Right lobe of liver (tissue), 6 donors: ENCODE measurements around the gene PGS1. TPM values are rescaled to one million over a fixed set of nuclear protein-coding genes. Genes with fewer than 3 reads are reported as not detected.

Source experiments
- ATAC-seq, 4 donors: fragments of 200-7000 bp; cut with Tn5 transposase; one replicate each; pipeline ENCODE4 v1.9.1; 2020; ENCODE audit warnings: mild to moderate bottlenecking in 4 of 4, moderate library complexity in 4 of 4
- DNase-seq, 3 donors: peaks; one replicate each; pipeline ENCODE4 v3.0.0-alpha.2; 2020
- H3K27ac ChIP-seq, 3 donors: fragments of 200-600 bp; one replicate each; pipeline ENCODE4 v1.8.0; 2022
- H3K27me3 ChIP-seq, 2 donors: fragments of 200-600 bp; one replicate each; pipeline ENCODE4 v1.8.0; 2022
- H3K36me3 ChIP-seq, 4 donors: fragments of 200-600 bp; sonication (generic) in 1 of 4; one replicate each; pipeline versions ENCODE4 v1.5.1 to v1.8.0; 2017 to 2022; ENCODE audit warnings: control low read depth in 1 of 4
- H3K4me1 ChIP-seq, 4 donors: fragments of 200-600 bp; sonication (generic) in 1 of 4; one replicate each; pipeline versions ENCODE4 v1.5.1 to v1.8.0; 2017 to 2022; ENCODE audit warnings: control low read depth in 1 of 4
- H3K4me3 ChIP-seq, 3 donors: fragments of 200-600 bp; one replicate each; pipeline ENCODE4 v1.8.0; 2022
- H3K9me3 ChIP-seq, 4 donors: fragments of 200-600 bp; sonication (generic) in 1 of 4; one replicate each; pipeline versions ENCODE4 v1.5.1 to v1.8.0; 2017 to 2022; ENCODE audit warnings: control low read depth in 1 of 4
- POLR2A ChIP-seq: fragments of 450-650 bp; IDR thresholded peaks from one replicate; pipeline ENCODE4 v1.6.1; 2017; ENCODE audit warnings: antibody characterized with exemption, mild to moderate bottlenecking
- WGBS: methylation state at CpG from one replicate; pipeline ENCODE4 v1.1.6; 2018; ENCODE audit warnings: low coverage, low lambda C conversion rate; ENCODE audit not compliant: insufficient coverage; ENCODE audit errors: missing lambda C conversion rate; 5-methylcytosine and 5-hydroxymethylcytosine counted together
- intact Hi-C, 2 donors: fragments of 100-400 bp; cut with DNase I; formaldehyde crosslinking; loops; one replicate each; pipeline versions ENCODE4 v1.11.2 to v1.14.1; 2022
- total RNA-seq, 6 experiments: library from RNA; depleted of rRNA in 2 of 6; stranded (reverse); fragments of >200 nt in 2 of 6; fragmentation: NEBNext Ultra II Directional in 3 of 6; extraction: Animal tissue kit (Norgen Biotek cat#: 25700) in 3 of 6; gene quantifications; one replicate each; pipeline versions ENCODE4 v1.1.0 to v1.2.4, GENCODE V29; 2016 to 2023
- TF ChIP-seq, protein P1 (sequence below), 4 donors: fragments of 200-600 bp in 3 of 4; fragments of 450-650 bp in 1 of 4; IDR thresholded peaks; one replicate each; pipeline versions ENCODE4 v1.5.1 to v1.8.0; 2016 to 2022; ENCODE audit warnings: antibody characterized with exemption in 4 of 4, mild to moderate bottlenecking in 2 of 4
- donor health status: DM: no; HTN: yes; CAD: no.
- donor health status: DM: no; HTN: no; CAD: no.
- donor health status: DM: no; HTN: no; CAD: no.
- donor health status: DM: no; HTN: yes; CAD: no.
- donor health status: DM: no; HTN: yes; CAD: no.

PGS1 gene
- total RNA-seq, 6 experiments from 2014 or later = 8.8 to 17.5 (median 13.4) TPM

DNA sequence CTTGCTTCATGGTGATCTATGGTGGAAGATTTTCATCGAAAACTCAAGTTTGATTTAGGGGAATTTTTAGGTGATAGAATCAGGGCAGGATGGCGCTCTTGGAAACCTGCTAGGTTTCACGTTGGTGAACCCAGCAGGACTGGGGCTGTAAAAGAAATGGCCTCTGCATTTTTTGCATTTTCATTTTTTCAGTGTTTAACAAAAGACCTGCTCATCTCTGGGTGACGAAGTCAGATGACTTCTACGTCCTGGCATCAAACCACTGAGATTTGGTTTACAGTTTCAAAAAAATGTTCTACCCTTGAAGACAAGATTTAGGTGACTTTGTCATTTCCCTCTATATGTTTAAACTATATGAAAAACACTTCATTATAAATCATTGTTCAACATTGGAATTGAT, 1.9 kb downstream of the PGS1 start:
- Histone ChIP-seq H3K27me3 (no peaks in the 10 kb centered on the region), H3K4me3 (no peak overlapping the region), H3K4me1 (peaks cover 0 to 38% (median 13%) of the 10 kb centered on the region in 4 donors), H3K27ac (peak overlapping the region in 1 of 3 donors; percentile 88), H3K36me3 (no peaks in the 10 kb centered on the region), H3K9me3 (no peaks in the 10 kb centered on the region)
- no peak for ATAC-seq
- no peak for TF ChIP-seq POLR2A
- TF ChIP-seq, protein P1, sequence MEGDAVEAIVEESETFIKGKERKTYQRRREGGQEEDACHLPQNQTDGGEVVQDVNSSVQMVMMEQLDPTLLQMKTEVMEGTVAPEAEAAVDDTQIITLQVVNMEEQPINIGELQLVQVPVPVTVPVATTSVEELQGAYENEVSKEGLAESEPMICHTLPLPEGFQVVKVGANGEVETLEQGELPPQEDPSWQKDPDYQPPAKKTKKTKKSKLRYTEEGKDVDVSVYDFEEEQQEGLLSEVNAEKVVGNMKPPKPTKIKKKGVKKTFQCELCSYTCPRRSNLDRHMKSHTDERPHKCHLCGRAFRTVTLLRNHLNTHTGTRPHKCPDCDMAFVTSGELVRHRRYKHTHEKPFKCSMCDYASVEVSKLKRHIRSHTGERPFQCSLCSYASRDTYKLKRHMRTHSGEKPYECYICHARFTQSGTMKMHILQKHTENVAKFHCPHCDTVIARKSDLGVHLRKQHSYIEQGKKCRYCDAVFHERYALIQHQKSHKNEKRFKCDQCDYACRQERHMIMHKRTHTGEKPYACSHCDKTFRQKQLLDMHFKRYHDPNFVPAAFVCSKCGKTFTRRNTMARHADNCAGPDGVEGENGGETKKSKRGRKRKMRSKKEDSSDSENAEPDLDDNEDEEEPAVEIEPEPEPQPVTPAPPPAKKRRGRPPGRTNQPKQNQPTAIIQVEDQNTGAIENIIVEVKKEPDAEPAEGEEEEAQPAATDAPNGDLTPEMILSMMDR (IDR thresholded peaks at IDR 0.05) = no peak
- WGBS = 71% methylated on average over 5 of the region's 5 CpGs
- DNase-seq = no peak
- intact Hi-C loops = no loop called here

DNA sequence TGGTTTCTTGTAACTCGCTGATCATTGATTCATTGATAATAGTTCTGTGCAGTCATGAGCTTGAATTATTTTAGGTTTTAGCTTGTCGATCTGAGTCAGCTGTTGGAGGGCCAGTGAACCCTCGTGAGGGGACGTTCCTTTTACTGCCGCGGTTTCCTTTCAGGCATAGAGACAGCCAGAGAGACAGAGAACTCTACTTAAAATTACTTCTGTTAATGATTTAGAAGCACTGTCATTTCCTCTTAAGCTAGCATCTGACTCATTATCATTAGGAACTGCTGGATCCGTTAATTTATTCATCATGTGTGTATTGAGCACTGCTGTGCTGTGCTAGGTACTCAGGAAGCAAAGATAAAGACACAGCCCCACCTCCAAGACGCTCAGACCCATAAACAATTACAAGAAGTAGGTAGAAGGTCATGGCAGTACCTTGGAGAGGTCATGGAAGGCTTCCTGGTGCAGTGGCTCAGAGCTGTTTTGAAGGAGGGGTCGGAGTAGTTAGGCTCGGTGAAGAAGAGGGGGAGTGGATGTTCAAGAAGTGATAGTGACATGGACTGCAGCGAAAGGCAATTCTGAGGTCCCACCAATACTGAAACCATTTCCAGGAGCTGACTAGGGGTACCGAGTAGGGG, 3.3 kb downstream of the PGS1 start:
- Histone ChIP-seq H3K4me3 (no peak overlapping the region), H3K9me3 (no peaks in the 10 kb centered on the region), H3K27me3 (no peaks in the 10 kb centered on the region), H3K4me1 (peaks cover 0 to 33% (median 10%) of the 10 kb centered on the region in 4 donors), H3K36me3 (no peaks in the 10 kb centered on the region), H3K27ac (peak overlapping the region; percentile 21 to 86 (median 25))
- 44% methylated on average over 11 of the region's 12 CpGs for WGBS
- DNase-seq (no peak), ATAC-seq (peak in 3 of 4 donors; percentile 4 to 62 (median 34))
- intact Hi-C loops = no loop called here
- TF ChIP-seq, protein P1 (IDR thresholded peaks at IDR 0.05) = no peak
- no peak for TF ChIP-seq POLR2A

DNA sequence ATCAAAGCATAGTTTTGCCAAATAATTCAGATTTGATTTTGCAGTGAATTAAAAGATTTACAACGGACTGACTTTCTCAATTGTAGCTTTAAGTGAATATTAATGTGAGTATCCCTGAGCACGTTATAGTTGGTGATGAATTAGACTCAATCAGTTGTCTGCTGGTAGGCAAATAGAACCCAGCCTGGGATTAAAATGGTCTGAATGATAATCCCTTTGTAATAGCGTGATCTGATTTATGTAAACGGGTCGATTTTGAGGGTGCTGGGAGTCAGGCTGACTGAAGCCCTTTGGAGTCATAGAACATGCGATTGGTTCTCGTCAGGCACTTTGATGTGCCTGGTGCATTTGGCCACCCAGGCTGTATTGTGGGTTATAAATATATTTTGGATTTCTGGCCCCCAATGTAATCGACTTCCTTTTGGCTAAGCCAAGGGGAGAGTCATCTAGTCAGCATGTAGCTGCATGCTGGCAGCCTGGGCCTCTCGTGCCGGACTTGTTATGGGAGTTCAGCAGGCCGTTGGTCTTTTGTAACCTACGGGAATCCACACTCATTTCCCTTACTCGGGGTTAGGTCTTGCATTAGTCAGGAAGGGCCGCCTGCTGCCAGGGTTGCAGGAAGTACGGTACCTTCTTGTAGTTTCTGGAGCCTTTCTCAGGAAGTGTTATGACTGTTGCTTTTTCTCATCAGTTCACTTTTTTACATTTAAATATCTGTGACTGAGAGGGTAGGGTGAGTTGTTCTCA, 5.4 kb downstream of the PGS1 start:
- ATAC-seq (peak; percentile 68 to 83 (median 74)), DNase-seq (peak; percentile 80 to 88 (median 83))
- intact Hi-C loops = no loop called here
- H3K36me3 ChIP-seq = no peaks in the 10 kb centered on the region
- H3K27me3 ChIP-seq = no peaks in the 10 kb centered on the region
- no peak overlapping the region for H3K4me3 ChIP-seq
- TF ChIP-seq, protein P1 (IDR thresholded peaks at IDR 0.05) = no peak
- no peak for TF ChIP-seq POLR2A
- no peaks in the 10 kb centered on the region for H3K9me3 ChIP-seq
- WGBS = 35% methylated on average over 13 of the region's 15 CpGs
- H3K27ac ChIP-seq = peak overlapping the region; percentile 64 to 95 (median 83)
- H3K4me1 ChIP-seq = peaks cover 0 to 26% (median 10%) of the 10 kb centered on the region in 4 donors

DNA sequence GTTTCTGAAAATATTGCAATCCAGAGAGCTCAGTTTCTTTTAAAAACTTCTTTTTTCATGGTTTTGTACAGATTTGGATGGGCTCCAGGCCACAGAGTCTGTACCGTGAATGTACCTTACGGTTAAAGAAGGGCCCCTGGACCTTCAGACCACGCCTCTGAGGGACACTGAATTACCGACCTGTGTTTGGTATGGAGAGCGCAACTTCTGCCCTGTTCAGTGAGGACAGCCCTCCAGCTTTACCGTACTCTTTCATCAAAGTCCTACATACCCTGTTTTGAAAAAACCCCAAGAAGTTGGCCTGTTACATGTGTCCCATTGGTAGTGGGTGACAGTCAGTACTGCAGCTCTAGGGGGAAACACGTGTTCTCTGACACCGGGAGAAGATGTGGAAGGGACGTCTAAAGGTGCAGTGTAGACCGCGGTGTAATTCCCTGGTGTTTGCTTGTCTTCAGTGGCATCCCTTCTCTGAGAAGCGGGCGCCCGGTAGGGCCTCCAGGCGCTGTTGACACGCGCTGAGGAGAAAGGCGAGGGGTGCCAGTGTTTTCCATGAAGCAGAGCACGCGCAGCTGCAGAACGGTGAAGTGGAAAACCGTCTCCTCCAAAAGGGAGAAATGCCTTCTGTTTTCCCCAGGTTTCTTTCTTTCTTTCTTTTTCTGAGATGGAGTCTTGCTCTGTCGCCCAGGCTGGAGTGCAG, 6.2 kb downstream of the PGS1 start:
- Histone ChIP-seq H3K4me3 (no peak overlapping the region), H3K27ac (peak overlapping the region; percentile 64 to 95 (median 83)), H3K36me3 (no peaks in the 10 kb centered on the region), H3K27me3 (no peaks in the 10 kb centered on the region), H3K9me3 (no peaks in the 10 kb centered on the region), H3K4me1 (peaks cover 0 to 20% (median 8%) of the 10 kb centered on the region in 4 donors)
- intact Hi-C loops = no loop called here
- TF ChIP-seq POLR2A = no peak
- TF ChIP-seq, protein P1 (IDR thresholded peaks at IDR 0.05) = no peak
- DNase-seq = no peak
- ATAC-seq = no peak
- 74% methylated on average over 14 of the region's 23 CpGs for WGBS
